Suprapubic skin (tissue), 4 donors: ENCODE data around the gene NMRK2. TPM values are rescaled to one million over a fixed set of nuclear protein-coding genes. Genes with fewer than 3 reads are reported as not detected.
A peak's percentile ranks its signal among the peaks of the same experiment; 100 is the strongest.

Experiments
- DNase-seq, 2 donors: peaks; one replicate each; pipeline ENCODE4 v3.0.0-alpha.2; 2019; ENCODE audit warnings: low spot score in 2 of 2
- H3K27ac ChIP-seq: fragments of 200-600 bp; sonication (generic); one replicate; pipeline ENCODE4 v1.5.1; 2019
- H3K27me3 ChIP-seq: fragments of 200-600 bp; sonication (generic); one replicate; pipeline ENCODE4 v1.5.1; 2019
- H3K36me3 ChIP-seq: fragments of 200-600 bp; sonication (generic); one replicate; pipeline ENCODE4 v1.5.1; 2019
- H3K4me1 ChIP-seq: fragments of 200-600 bp; sonication (generic); one replicate; pipeline ENCODE4 v1.5.1; 2019
- H3K4me3 ChIP-seq: fragments of 200-600 bp; sonication (generic); one replicate; pipeline ENCODE4 v1.5.1; 2019; ENCODE audit warnings: mild to moderate bottlenecking
- H3K9me3 ChIP-seq: fragments of 200-600 bp; sonication (generic); one replicate; pipeline ENCODE4 v1.5.1; 2019
- CTCF ChIP-seq, 2 donors: fragments of 200-600 bp in 1 of 2; fragments of 450-650 bp in 1 of 2; sonication (generic) in 1 of 2; IDR thresholded peaks; one replicate each; pipeline ENCODE4 v1.5.1; 2016 to 2019; ENCODE audit warnings: antibody characterized with exemption in 2 of 2, mild to moderate bottlenecking in 1 of 2, moderate library complexity in 1 of 2
- EP300 ChIP-seq: sonication (generic); formaldehyde crosslinking; IDR thresholded peaks from one replicate; pipeline ENCODE4 v1.6.1; 2017; ENCODE audit warnings: antibody characterized with exemption
- POLR2A ChIP-seq, 2 donors: fragments of 450-650 bp; IDR thresholded peaks; one replicate each; pipeline ENCODE4 v1.6.1; 2017; ENCODE audit warnings: antibody characterized with exemption in 2 of 2, mild to moderate bottlenecking in 2 of 2, moderate library complexity in 2 of 2
- POLR2AphosphoS5 ChIP-seq, 3 donors: sonication (generic); formaldehyde crosslinking; IDR thresholded peaks; one replicate each; pipeline ENCODE4 v1.6.1; 2017; ENCODE audit warnings: antibody characterized with exemption in 3 of 3
- WGBS: methylation state at CpG from one replicate; pipeline ENCODE4 v1.1.5; 2018; 5-methylcytosine and 5-hydroxymethylcytosine counted together
- total RNA-seq, 4 donors: library from RNA; depleted of rRNA; stranded (reverse); fragments of >200 nt; gene quantifications; one replicate each; pipeline ENCODE4 v1.1.0, GENCODE V29; 2016

NMRK2 gene
- total RNA-seq, 4 donors from 2014 or later = not detected

- Histone ChIP-seq H3K36me3 (peaks cover 56% of the 10 kb centered on the region), H3K9me3 (no peaks in the 10 kb centered on the region), H3K4me3 (peak overlapping the region; percentile 99), H3K27ac (peak overlapping the region; percentile 98), H3K4me1 (peaks cover 61% of the 10 kb centered on the region), H3K27me3 (no peaks in the 10 kb centered on the region)
- TF ChIP-seq POLR2A (IDR thresholded peaks at IDR 0.05) (no peak), CTCF (IDR thresholded peaks at IDR 0.05) (no peak), EP300 (no peak), POLR2AphosphoS5 (IDR thresholded peaks at IDR 0.05) (no peak)
- DNase-seq = no peak
- 62% methylated on average over 7 of the region's 7 CpGs for WGBS
Observed at GRCh38 chr19:3983542-3983914, 50.7 kb downstream of the NMRK2 start.

- 48% methylated on average over 14 of the region's 30 CpGs for whole genome bisulfite sequencing
- Histone ChIP-seq H3K27ac (peak overlapping the region; percentile 98), H3K27me3 (no peaks in the 10 kb centered on the region), H3K36me3 (peaks cover 52% of the 10 kb centered on the region), H3K4me1 (peaks cover 61% of the 10 kb centered on the region), H3K9me3 (no peaks in the 10 kb centered on the region), H3K4me3 (peak overlapping the region; percentile 99)
- DNase-seq = peak in 1 of 2 donors; percentile 78
- TF ChIP-seq CTCF (IDR thresholded peaks at IDR 0.05) (no peak), EP300 (no peak), POLR2AphosphoS5 (IDR thresholded peaks at IDR 0.05) (no peak), POLR2A (IDR thresholded peaks at IDR 0.05) (no peak)
Observed at GRCh38 chr19:3983936-3984583, 51.2 kb downstream of the NMRK2 start.

GRCh38 chr19:3984584-3984907 lies 51.7 kb downstream of the NMRK2 start:
- no peaks in the 10 kb centered on the region for H3K9me3 ChIP-seq

GRCh38 chr19:3984908-3985642 lies 52.2 kb downstream of the NMRK2 start, which contains the start of gene EEF2:
Gene EEF2 (minus strand): TSS chr19:3985463. CDS start chr19:3985380, 83 bp downstream.
- DNase-seq = peak; percentile 92 to 95
- Histone ChIP-seq H3K36me3 (peaks cover 42% of the 10 kb centered on the region), H3K9me3 (no peaks in the 10 kb centered on the region), H3K4me1 (peaks cover 64% of the 10 kb centered on the region), H3K4me3 (peak within 1 kb of the TSS; percentile 99), H3K27me3 (no peaks in the 10 kb centered on the region), H3K27ac (peak within 1 kb of the TSS; percentile 98)
- under 1% methylated on average over 28 of the region's 80 CpGs for WGBS
- TF ChIP-seq POLR2A (IDR thresholded peaks at IDR 0.05) (peak; percentile 95 to 99), POLR2AphosphoS5 (IDR thresholded peaks at IDR 0.05) (peak; percentile 97 to 100 (median 98)), CTCF (IDR thresholded peaks at IDR 0.05) (no peak), EP300 (no peak)

More at GRCh38 chr19:3984584-3984907, 51.7 kb downstream of the NMRK2 start:
- Histone ChIP-seq H3K4me3 (peak overlapping the region; percentile 99), H3K36me3 (peaks cover 47% of the 10 kb centered on the region), H3K27ac (peak overlapping the region; percentile 98), H3K27me3 (no peaks in the 10 kb centered on the region), H3K4me1 (peaks cover 64% of the 10 kb centered on the region)
- TF ChIP-seq POLR2AphosphoS5 (IDR thresholded peaks at IDR 0.05) (no peak), CTCF (IDR thresholded peaks at IDR 0.05) (no peak), EP300 (no peak)
- 1% methylated on average over 10 of the region's 10 CpGs for WGBS
- no peak for DNase-seq

GRCh38 chr19:3985643-3986259 lies 52.9 kb downstream of the NMRK2 start:
- Histone ChIP-seq H3K27ac (peak overlapping the region; percentile 98), H3K36me3 (peaks cover 35% of the 10 kb centered on the region), H3K4me3 (peak overlapping the region; percentile 99), H3K27me3 (no peaks in the 10 kb centered on the region), H3K4me1 (peaks cover 64% of the 10 kb centered on the region), H3K9me3 (no peaks in the 10 kb centered on the region)
- DNase-seq = no peak
- TF ChIP-seq POLR2A (IDR thresholded peaks at IDR 0.05) (no peak), POLR2AphosphoS5 (IDR thresholded peaks at IDR 0.05) (no peak), EP300 (no peak), CTCF (IDR thresholded peaks at IDR 0.05) (no peak)
- WGBS = 4% methylated on average over 16 of the region's 19 CpGs
